ENCODE data around the gene RIPPLY3. TPM values are rescaled to one million over a fixed set of nuclear protein-coding genes. Genes with fewer than 3 reads are reported as not detected.

Gene RIPPLY3
- polyA plus RNA-seq, 3 donors from 2014 or later: not detected

GRCh38 chr21:36968976-36969375, 37.5 kb upstream of the RIPPLY3 start:
- no peaks in the 10 kb centered on the region for H3K9me3 Mint-ChIP-seq
- no peak overlapping the region for H3K4me3 Mint-ChIP-seq
- H3K36me3 Mint-ChIP-seq: peaks cover 0 to 4% (median 0%) of the 10 kb centered on the region in 3 donors
- peak overlapping the region in 2 of 6 donors; percentile 37 to 45 for H3K27ac Mint-ChIP-seq
- H3K4me1 Mint-ChIP-seq: peaks cover 17 to 18% of the 10 kb centered on the region in 2 donors
- no peak for DNase-seq
- H3K27me3 Mint-ChIP-seq (ENCODE audit: low read depth in 3 of 3): peaks cover 6 to 12% (median 7%) of the 10 kb centered on the region in 3 donors

DNA sequence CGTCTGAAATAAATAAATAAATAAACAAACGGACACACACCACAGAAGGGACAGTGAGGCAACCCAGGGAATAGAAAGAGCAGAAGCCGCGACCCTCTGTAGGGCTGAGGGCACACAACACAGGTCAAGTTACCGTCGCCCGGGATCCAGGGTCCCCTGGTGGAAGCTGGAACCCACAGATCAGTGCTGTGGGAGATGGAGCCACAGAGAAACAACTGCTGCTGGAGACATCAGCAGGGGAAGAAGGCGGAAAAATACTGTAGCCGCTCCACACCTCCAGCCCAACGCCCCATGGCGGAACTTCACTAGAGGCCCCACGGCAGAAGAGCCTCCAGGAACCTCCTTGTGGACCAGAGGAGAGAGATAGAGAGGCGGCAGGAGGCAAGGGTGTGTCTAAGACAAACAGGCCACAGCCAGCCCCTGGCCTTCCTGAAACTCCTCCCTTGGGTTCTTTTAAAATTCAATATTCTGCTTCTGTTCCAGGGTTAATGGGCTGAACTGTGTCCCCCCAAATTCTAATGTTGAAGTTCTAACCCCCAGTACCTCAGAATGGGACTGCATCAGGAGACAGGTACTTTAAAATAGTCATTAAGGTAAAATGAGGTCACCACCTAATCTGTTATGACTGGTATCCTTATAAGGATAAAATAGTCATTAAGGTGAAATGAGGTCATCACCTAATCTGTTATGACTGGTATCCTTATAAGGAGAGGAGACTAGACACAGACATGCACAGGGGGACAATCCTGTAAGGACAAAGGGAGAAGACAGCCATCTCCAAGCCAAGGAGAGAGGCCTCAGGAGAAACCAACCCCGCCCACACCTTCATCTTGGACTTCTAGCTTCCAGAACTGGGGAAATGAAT, 32.3 kb upstream of the RIPPLY3 start:
- peaks cover 0 to 4% (median 0%) of the 10 kb centered on the region in 3 donors for H3K36me3 Mint-ChIP-seq
- peaks cover 0 to 7% of the 10 kb centered on the region in 2 donors for H3K4me1 Mint-ChIP-seq
- H3K27me3 Mint-ChIP-seq (ENCODE audit: low read depth in 3 of 3): peaks cover 3 to 5% (median 4%) of the 10 kb centered on the region in 3 donors
- H3K9me3 Mint-ChIP-seq: no peaks in the 10 kb centered on the region
- no peak overlapping the region for H3K4me3 Mint-ChIP-seq
- DNase-seq: no peak
- no peak overlapping the region for H3K27ac Mint-ChIP-seq

DNA sequence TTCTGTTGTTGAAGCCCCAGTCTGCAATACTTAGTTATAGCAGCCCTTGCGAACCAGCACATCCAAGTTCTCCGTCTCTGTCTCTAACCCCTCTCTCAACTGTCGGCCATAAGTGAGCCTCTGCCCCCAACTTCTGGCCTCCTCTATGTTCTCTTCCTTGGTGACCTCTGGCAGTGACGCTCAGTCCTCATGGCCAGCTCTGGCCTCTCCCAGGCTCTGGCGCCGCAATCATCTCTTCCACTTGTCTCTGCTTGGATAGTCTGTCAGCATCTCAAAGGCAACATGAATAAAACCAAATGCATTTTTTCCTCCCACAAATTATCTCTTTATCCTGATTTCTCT, 31.7 kb upstream of the RIPPLY3 start:
- peaks cover 3 to 9% (median 4%) of the 10 kb centered on the region in 3 donors for H3K27me3 Mint-ChIP-seq (ENCODE audit: low read depth in 3 of 3)
- no peaks in the 10 kb centered on the region for H3K9me3 Mint-ChIP-seq
- peaks cover 0 to 4% (median 0%) of the 10 kb centered on the region in 3 donors for H3K36me3 Mint-ChIP-seq
- DNase-seq: no peak
- H3K4me3 Mint-ChIP-seq: no peak overlapping the region
- H3K4me1 Mint-ChIP-seq: peaks cover 0 to 7% of the 10 kb centered on the region in 2 donors
- peak overlapping the region in 1 of 6 donors; percentile 10 for H3K27ac Mint-ChIP-seq

GRCh38 chr21:36976228-36976861, 30.2 kb upstream of the RIPPLY3 start:
- no peak for DNase-seq
- no peaks in the 10 kb centered on the region for H3K9me3 Mint-ChIP-seq
- H3K27ac Mint-ChIP-seq: peak overlapping the region in 1 of 6 donors; percentile 60
- no peak overlapping the region for H3K4me3 Mint-ChIP-seq
- H3K4me1 Mint-ChIP-seq: peaks cover 6 to 20% of the 10 kb centered on the region in 2 donors
- peaks cover 3 to 10% (median 8%) of the 10 kb centered on the region in 3 donors for H3K27me3 Mint-ChIP-seq (ENCODE audit: low read depth in 3 of 3)
- H3K36me3 Mint-ChIP-seq: peaks cover 0 to 4% (median 0%) of the 10 kb centered on the region in 3 donors

DNA sequence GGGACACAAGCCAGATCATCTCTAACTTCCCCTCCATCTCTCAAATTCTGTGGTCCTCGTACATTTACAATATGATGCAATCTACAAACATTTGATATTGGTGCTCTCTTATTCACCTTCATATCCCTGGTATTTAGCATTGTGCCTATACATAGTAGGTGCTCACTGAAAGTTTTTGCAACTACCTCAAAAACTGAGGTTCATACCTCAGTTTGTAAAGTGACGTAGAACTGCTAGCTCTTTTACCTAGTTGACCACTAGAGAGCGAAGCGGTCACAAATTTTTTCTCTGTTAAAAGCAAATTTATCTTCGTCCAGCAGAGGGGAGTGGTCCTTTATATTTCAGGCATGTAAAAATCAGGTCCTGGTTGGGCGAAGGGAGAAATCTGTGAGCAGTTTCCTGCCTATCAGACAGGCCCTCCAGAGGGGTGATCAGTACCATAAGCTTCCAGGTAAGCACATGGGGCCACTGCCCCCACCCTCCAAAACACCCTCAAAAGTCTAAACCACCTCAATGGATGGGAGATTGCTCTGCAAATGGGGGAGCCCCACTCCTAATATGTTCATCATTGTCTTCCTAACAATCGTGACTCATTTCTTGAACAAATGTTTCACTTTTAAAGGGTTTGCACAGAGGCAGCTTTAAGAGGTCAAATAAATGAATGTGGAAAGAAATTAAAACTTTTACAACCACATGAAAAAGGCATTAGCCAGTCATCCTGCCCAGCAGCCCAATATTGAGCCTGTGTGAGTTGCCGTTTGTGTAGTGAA, 29.4 kb upstream of the RIPPLY3 start:
- peaks cover 3 to 14% (median 10%) of the 10 kb centered on the region in 3 donors for H3K27me3 Mint-ChIP-seq (ENCODE audit: low read depth in 3 of 3)
- H3K4me1 Mint-ChIP-seq: peaks cover 6 to 20% of the 10 kb centered on the region in 2 donors
- H3K36me3 Mint-ChIP-seq: peaks cover 0 to 4% (median 0%) of the 10 kb centered on the region in 3 donors
- peak overlapping the region in 3 of 6 donors; percentile 31 to 77 (median 54) for H3K27ac Mint-ChIP-seq
- peak; percentile 48 to 57 (median 51) for DNase-seq
- no peak overlapping the region for H3K4me3 Mint-ChIP-seq
- no peaks in the 10 kb centered on the region for H3K9me3 Mint-ChIP-seq

DNA sequence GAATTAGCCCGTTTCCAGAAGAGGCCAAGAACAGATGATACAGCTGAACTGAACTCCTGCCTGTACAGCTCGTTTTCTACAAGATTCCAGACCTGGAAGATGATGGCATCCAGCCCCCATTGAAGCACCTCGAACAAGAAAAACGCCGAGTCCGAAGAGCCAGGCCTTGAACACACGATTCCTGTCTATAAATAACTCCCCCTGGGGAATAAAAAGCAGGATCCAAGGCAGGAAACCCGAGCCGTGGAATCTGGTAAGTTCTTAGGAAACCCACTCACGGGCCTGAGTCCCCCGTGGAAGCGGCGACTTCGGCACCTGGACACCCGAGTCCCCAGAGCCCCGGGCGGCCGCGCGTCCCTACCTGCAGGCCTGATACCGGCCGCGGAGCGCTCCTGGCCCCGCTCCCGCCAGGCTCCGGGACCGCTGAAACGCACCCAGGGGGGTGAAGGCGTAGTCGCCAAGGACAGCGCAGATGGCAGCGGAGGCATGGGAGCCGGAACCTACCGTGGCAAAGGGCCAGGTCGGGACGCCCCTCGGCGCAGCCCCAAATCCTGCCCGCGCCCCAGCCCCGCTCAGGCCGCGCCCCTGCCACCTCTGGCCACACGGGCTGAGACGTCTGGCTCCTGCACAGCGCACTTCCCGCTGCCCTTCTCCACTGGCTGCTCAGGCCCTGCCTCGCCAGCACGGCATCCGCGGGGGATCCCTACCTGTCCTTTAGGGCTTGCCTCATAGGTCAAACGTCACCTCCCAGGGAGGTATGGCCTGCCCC, 26.0 kb upstream of the RIPPLY3 start:
- DNase-seq: no peak
- H3K27ac Mint-ChIP-seq: peak overlapping the region in 1 of 6 donors; percentile 59
- H3K4me1 Mint-ChIP-seq: peaks cover 6 to 20% of the 10 kb centered on the region in 2 donors
- H3K36me3 Mint-ChIP-seq: no peaks in the 10 kb centered on the region
- H3K4me3 Mint-ChIP-seq: peak overlapping the region in 4 of 5 donors; percentile 31 to 71 (median 60)
- peaks cover 2 to 14% (median 4%) of the 10 kb centered on the region in 3 donors for H3K27me3 Mint-ChIP-seq (ENCODE audit: low read depth in 3 of 3)
- no peaks in the 10 kb centered on the region for H3K9me3 Mint-ChIP-seq

GRCh38 chr21:36981049-36981391, 25.5 kb upstream of the RIPPLY3 start:
- no peaks in the 10 kb centered on the region for H3K9me3 Mint-ChIP-seq

DNA sequence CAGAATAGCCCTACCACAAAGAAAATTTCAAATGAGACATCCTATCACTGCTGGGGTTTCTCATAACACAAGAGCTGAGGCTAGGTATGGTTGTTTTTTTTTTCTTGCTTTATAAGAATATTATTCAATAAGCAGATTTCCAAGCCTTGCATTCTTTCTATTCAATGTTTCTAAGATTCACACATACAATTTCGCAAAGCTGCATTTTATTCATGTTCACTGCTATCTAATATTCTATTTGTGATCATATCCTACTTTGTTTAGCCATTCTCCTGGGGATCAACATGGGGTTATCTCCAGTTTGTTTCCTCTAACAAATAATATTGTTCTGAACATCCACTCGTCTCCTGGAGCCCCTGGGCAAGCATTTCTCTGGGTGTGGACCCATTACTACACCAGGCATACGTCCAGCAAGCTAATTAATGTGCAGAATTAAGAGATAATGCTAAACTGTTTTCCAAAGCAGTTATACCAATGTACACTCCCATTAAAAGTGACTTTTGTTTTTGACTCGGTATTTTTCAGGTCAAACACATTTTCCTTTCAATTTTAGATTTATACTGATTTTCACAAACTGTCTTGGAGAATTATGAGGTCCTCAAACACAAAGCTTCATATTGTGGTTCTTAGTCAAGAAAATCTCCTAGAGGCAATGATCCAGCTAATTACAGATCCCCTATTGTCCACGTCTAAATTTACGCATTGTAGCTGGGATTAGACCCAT, 24.4 kb upstream of the RIPPLY3 start:
- H3K4me1 Mint-ChIP-seq: peaks cover 6 to 15% of the 10 kb centered on the region in 2 donors
- H3K4me3 Mint-ChIP-seq: no peak overlapping the region
- H3K27ac Mint-ChIP-seq: no peak overlapping the region
- no peaks in the 10 kb centered on the region for H3K36me3 Mint-ChIP-seq
- peaks cover 2 to 16% (median 4%) of the 10 kb centered on the region in 3 donors for H3K27me3 Mint-ChIP-seq (ENCODE audit: low read depth in 3 of 3)
- no peaks in the 10 kb centered on the region for H3K9me3 Mint-ChIP-seq
- no peak for DNase-seq

More at GRCh38 chr21:36981049-36981391, 25.5 kb upstream of the RIPPLY3 start:
- no peak for DNase-seq
- Mint-ChIP-seq H3K36me3 (no peaks in the 10 kb centered on the region), H3K27me3 (ENCODE audit: low read depth in 3 of 3) (peaks cover 2 to 14% (median 4%) of the 10 kb centered on the region in 3 donors), H3K4me1 (peaks cover 6 to 20% of the 10 kb centered on the region in 2 donors), H3K4me3 (peak overlapping the region in 3 of 5 donors; percentile 54 to 71 (median 66)), H3K27ac (no peak overlapping the region)

DNA sequence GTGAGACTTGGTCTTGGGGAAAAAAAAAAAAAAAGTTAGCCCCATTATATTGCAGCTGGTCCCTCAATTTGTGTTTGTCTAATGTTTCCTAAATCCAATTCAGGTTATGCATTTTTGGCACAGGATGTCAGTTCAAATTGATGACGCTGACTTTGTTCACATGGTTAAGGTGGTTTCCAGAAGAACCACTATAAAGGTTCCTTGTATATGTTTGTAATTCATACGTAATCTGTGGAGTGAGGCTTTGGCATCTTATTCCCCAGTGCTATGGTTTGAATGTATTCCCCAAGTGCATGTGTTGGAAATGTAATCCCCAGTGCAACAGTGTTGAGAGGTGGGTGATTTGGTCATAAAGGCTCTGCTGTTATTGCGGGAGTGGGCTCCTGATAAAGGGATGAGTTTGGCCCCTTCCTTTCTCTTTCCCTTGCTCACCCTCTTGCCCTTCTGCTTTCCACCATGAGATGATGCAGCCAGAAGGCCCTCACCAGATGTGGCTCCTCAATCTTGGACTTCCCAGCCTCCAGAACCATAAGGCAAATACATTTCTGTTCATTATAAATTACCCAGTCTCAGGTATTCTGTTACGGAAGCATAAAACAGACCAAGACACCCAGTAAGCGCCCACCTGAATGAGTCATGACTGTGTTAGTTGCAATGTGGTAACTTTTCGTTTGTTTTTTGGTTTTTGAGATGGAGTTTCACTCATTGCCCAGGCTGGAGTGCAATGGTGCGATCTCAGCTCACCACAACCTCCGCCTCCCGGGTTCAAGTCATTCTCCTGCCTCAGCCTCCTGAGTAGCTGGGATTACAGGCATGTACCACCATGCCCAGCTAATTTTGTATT, 20.5 kb upstream of the RIPPLY3 start:
- H3K27ac Mint-ChIP-seq: peak overlapping the region in 1 of 6 donors; percentile 5
- peaks cover 0 to 18% (median 4%) of the 10 kb centered on the region in 3 donors for H3K27me3 Mint-ChIP-seq (ENCODE audit: low read depth in 3 of 3)
- H3K9me3 Mint-ChIP-seq: no peaks in the 10 kb centered on the region
- DNase-seq: no peak
- H3K36me3 Mint-ChIP-seq: no peaks in the 10 kb centered on the region
- peaks cover 11 to 13% of the 10 kb centered on the region in 2 donors for H3K4me1 Mint-ChIP-seq
- no peak overlapping the region for H3K4me3 Mint-ChIP-seq

DNA sequence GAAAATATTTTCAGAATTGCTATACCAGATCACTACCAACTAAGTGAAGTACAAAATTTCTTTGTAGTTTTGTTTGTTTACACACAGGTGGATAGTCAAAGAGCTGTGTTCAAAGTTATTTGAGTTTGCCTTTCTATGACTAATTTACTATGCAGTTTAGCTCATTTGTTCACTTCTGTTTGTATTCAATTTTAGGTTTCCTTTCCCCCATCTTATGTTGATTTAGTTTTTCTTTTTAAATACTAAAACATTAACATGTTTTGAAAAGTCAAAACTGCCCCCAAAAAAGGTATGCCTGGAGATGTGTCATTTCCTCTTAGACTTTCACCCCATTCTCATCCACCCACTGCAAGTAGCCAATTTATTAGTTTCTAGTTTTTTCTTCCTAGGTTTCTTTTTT, 18.7 kb upstream of the RIPPLY3 start:
- H3K4me1 Mint-ChIP-seq: peaks cover 10% of the 10 kb centered on the region in 2 donors
- no peak for DNase-seq

GRCh38 chr21:36988536-36988935, 18.0 kb upstream of the RIPPLY3 start:
- no peaks in the 10 kb centered on the region for H3K36me3 Mint-ChIP-seq
- peak overlapping the region in 5 of 6 donors; percentile 3 to 78 (median 68) for H3K27ac Mint-ChIP-seq
- DNase-seq: no peak
- peaks cover 0 to 12% (median 9%) of the 10 kb centered on the region in 3 donors for H3K27me3 Mint-ChIP-seq (ENCODE audit: low read depth in 3 of 3)
- peak overlapping the region; percentile 52 to 75 (median 68) for H3K4me3 Mint-ChIP-seq
- H3K4me1 Mint-ChIP-seq: peaks cover 10% of the 10 kb centered on the region in 2 donors
- no peaks in the 10 kb centered on the region for H3K9me3 Mint-ChIP-seq

More for the DNA sequence above, 18.7 kb upstream of the RIPPLY3 start:
- Mint-ChIP-seq H3K4me3 (no peak overlapping the region), H3K9me3 (no peaks in the 10 kb centered on the region), H3K36me3 (no peaks in the 10 kb centered on the region), H3K27me3 (ENCODE audit: low read depth in 3 of 3) (peaks cover 0 to 10% (median 9%) of the 10 kb centered on the region in 3 donors), H3K27ac (peak overlapping the region in 3 of 6 donors; percentile 9 to 46 (median 42))

Measured in immature natural killer cell (primary cell).